HG02885 (cell line): ENCODE measurements around the gene CGRRF1.

Source experiments
- ATAC-seq: cut with Tn5 transposase; IDR thresholded peaks from one replicate; pipeline ENCODE4 v1.9.1; 2021; ENCODE audit warnings: mild to moderate bottlenecking; ENCODE audit not compliant: unreplicated experiment, poor library complexity

CGRRF1 gene

GRCh38 chr14:54509546-54510501 lies at the start of gene CGRRF1:
TSS of gene CGRRF1 (plus strand) at chr14:54509906. CDS start at chr14:54509960, 54 bp downstream.
- ATAC-seq: peak; percentile 97

GRCh38 chr14:54462048-54462447 lies 47.7 kb upstream of the CGRRF1 start:
- no peak for ATAC-seq

GRCh38 chr14:54465654-54466053 lies 44.1 kb upstream of the CGRRF1 start:
- ATAC-seq: no peak

GRCh38 chr14:54467280-54467679 lies 42.4 kb upstream of the CGRRF1 start:
- ATAC-seq: no peak

- no peak for ATAC-seq
Measured at GRCh38 chr14:54470701-54471100, 39.0 kb upstream of the CGRRF1 start.

- ATAC-seq: no peak
Measured at GRCh38 chr14:54471641-54472040, 38.1 kb upstream of the CGRRF1 start.

- ATAC-seq: no peak
Measured at GRCh38 chr14:54472315-54472714, 37.4 kb upstream of the CGRRF1 start.

- no peak for ATAC-seq
Measured at GRCh38 chr14:54474232-54474793, 35.4 kb upstream of the CGRRF1 start.

GRCh38 chr14:54475187-54475899 lies 34.4 kb upstream of the CGRRF1 start:
- ATAC-seq: no peak

GRCh38 chr14:54475911-54476310 lies 33.8 kb upstream of the CGRRF1 start:
- ATAC-seq: no peak

- no peak for ATAC-seq
Measured at GRCh38 chr14:54478636-54479215, 31.0 kb upstream of the CGRRF1 start.

GRCh38 chr14:54480830-54481562 lies 28.7 kb upstream of the CGRRF1 start:
- no peak for ATAC-seq

- no peak for ATAC-seq
Measured at GRCh38 chr14:54481695-54482094, 28.0 kb upstream of the CGRRF1 start.

GRCh38 chr14:54483073-54483745 lies 26.5 kb upstream of the CGRRF1 start:
- ATAC-seq: peak; percentile 45

- no peak for ATAC-seq
Measured at GRCh38 chr14:54483846-54484245, 25.9 kb upstream of the CGRRF1 start.

- ATAC-seq: no peak
Measured at GRCh38 chr14:54486685-54487084, 23.0 kb upstream of the CGRRF1 start.

GRCh38 chr14:54487771-54488170 lies 21.9 kb upstream of the CGRRF1 start:
- ATAC-seq: no peak

- no peak for ATAC-seq
Measured at GRCh38 chr14:54488318-54488645, 21.4 kb upstream of the CGRRF1 start.

GRCh38 chr14:54488646-54489317 lies 20.9 kb upstream of the CGRRF1 start, which contains the start of gene GMFB:
TSS of gene GMFB (minus strand) at chr14:54488980. CDS start at chr14:54488927, 53 bp downstream.
- peak; percentile 93 for ATAC-seq
